Right forelimb (tissue), 1 donor: ENCODE data around the gene ACP1.

ENCODE experiments used
- DNase-seq: peaks from one replicate; pipeline ENCODE4 v3.0.0-alpha.2; 2018

The ACP1 gene

DNA sequence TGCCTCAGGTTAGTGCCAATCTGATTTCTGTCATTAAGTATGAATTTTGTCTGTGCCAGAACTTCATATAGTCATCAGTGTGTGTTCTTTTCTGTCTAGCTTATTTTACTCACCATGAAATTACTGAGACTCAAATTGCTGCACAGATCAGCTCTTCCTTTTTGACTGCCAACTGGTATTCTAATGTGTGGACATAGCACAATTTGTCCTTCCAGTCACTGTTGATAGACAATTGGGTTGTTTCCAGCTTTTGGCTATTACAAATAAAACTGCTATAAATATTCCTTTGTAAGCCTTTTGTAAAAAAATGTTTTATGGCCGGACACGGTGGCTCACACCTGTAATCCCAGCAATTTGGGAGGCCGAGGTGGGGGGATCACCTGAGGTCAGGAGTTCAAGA lies 8.7 kb upstream of the ACP1 start:
- no peak for DNase-seq

- no peak for DNase-seq
Measured at GRCh38 chr2:257429-257828, 7.3 kb upstream of the ACP1 start.

GRCh38 chr2:257842-258241 lies 6.9 kb upstream of the ACP1 start:
- DNase-seq: no peak

DNA sequence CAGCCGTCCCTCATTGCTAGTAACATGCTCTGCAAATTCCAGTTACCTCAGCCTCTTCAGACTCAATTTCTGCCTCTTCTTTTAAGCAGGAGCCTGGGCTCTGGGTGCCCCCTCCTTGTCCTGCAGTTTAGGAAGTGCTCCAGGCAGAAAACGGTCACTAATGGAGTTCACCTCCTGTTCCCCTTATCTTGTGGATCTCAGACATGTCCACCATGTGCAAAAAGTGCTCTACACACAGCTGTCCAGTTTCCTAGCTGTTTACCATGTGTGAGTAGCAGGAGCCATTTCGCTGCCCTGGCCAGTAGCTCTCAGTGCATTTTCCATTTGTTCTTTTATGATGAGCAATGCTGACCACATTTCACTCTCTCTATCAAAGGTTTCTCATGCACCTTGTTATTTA lies 5.8 kb upstream of the ACP1 start:
- DNase-seq: no peak

GRCh38 chr2:259789-260331 lies 4.9 kb upstream of the ACP1 start:
- no peak for DNase-seq

- no peak for DNase-seq
Measured at GRCh38 chr2:260507-261161, 4.1 kb upstream of the ACP1 start.

- no peak for DNase-seq
Measured at GRCh38 chr2:262117-262516, 2.6 kb upstream of the ACP1 start.

- no peak for DNase-seq
Measured at GRCh38 chr2:263022-263738, 1.6 kb upstream of the ACP1 start.

GRCh38 chr2:263774-264492 lies 814 bp upstream of the ACP1 start, which contains the start of gene SH3YL1:
TSS of gene SH3YL1 (minus strand) at chr2:264032. CDS start at chr2:263984, 48 bp downstream.
- DNase-seq: peak; percentile 58

DNA sequence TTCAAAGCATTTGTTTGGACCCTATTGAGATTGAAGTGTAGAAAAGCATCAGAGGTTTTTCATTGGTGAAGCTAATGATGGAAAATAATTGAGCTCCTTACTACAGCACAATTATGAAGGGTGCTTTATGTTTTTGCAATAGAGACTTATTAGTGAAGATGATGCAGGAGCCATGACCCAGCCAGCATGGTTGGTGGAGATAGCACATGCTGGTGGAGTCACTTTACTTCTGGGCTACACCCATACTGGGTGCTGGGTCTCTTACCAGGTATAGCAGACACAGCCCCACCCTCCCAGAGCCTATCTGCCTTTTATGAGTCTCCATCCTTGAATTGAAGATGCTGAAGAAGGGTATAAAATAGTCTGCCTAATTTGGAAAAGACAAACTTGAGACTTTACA lies 3.6 kb downstream of the ACP1 start:
- DNase-seq: no peak

DNA sequence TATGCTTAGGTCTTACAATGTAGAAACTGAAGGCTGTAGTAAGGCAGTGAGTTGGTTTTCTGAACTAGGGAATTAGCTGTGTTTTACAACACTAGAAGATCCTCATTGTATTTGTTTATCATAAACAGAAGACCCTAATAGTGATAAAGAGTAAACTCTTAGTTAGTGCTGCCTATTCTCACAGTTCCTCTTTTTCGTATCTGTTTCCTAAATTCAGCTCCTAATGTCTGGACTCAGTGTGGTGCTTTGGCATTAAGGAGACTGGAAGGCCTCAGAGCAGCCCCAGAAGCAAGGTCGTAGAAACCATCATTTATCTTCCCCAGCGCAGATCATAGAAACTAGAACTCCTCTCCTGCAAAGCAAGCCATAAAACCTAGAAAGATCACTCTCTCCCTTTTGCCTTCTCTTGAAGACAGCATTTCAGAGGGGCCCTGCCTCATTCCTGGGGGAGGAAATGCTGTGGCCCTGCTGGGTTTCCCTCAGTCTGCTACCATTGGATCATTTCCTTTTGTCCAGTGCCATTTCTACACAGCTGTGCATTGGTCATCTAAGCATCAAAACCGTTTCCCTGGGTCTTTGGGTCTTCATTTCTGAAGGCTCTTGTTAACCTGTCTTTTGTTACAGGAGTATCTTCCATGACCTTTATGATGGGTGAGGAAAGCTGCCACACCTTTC lies 4.7 kb downstream of the ACP1 start:
- DNase-seq: no peak

- DNase-seq: no peak
Measured at GRCh38 chr2:270861-271260, 6.1 kb downstream of the ACP1 start.

GRCh38 chr2:271917-272316 lies 7.2 kb downstream of the ACP1 start:
- no peak for DNase-seq

DNA sequence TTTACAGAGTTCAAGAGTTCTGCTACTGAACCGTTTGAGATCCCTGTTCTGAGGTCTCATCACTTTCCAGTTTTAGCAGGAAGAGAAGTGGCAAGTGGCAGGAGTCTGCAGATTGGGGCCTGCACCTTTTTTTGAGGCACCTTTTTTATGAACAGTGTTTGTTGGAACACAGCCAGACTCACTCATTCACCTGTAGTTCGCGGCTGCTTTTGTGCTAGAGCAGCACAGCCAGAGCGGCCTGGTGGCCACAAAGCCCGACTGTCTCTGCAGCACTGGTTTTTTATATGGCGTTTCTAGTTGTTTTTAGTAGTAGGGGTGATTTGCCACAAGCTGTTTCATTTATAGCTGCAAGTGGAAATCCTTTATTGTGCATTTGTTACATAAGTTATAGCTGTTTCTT lies 8.6 kb downstream of the ACP1 start:
- DNase-seq: no peak

GRCh38 chr2:274503-274902 lies 9.8 kb downstream of the ACP1 start:
- DNase-seq: no peak

GRCh38 chr2:275466-275865 lies 10.7 kb downstream of the ACP1 start:
- no peak for DNase-seq

DNA sequence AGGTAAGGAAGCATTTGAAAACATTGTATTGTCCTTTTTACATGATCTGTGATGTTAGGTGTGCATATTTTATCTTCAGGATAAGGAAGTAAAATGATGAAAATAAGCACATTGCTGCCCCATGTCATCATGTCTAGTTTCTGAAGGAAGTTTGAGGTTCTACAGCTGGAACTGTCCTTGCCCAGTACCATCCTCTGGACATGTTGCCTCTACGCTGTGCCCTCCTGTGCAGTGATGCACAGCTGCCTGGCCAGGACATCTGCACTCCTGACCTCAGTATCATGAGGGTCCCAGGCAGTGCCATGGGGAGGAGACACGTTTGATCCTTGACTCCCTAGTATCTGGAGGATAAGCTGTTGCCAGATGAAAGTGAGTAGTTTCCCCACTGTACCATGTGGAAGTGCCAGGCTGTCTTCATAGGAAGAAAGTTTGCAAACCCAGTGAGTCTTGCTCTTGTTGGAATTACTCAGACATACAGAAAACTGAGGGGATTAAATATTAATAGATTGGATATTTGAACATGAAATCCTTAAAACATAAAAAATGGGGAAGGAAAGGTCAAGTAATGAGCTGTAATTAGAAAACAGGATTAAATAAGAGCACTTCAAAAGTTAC lies 13.7 kb downstream of the ACP1 start:
- no peak for DNase-seq

DNA sequence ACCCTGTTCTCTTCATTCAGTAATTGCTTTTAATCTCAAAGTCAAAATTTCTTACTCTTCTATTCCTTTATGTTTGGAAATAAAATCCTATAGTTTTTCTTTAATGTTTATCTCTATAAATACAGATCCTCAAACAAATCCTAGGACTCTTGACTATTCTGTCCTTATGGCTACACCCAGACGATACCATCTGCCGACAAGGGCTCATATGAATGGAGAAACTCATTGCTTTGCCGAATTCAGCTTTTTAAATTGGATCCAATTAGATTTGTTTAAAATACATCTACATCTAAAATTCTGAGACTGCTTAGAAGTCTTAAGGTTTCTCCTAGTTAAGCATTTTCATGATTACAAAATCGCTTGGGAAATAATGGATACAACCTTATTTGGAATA lies 14.2 kb downstream of the ACP1 start:
- no peak for DNase-seq

DNA sequence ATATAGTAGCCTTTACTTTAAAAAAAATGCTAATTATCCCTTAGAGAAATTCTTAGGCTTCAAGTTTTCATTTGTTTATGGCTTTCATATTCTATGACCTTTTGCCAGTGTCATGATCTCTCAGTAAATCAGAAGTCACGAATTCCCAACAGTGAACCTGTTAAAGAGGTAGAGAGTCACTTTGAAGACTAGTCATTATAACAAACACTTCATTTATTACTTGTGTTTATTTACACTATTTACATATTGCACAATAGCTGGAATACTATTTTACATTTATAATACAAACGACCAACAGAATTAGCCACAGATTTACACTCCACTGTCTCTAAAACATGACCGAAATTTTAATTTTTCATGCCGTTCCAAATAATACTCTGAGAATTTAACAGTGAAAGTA lies 14.6 kb downstream of the ACP1 start:
- DNase-seq: no peak

GRCh38 chr2:279956-280649 lies 15.4 kb downstream of the ACP1 start:
- no peak for DNase-seq

GRCh38 chr2:280650-281110 lies 15.9 kb downstream of the ACP1 start:
- DNase-seq: no peak

GRCh38 chr2:281381-281780 lies 16.6 kb downstream of the ACP1 start:
- DNase-seq: no peak
